Mucosa of descending colon (tissue), 3 donors: ENCODE data around the gene MCAT. TPM values are rescaled to one million over a fixed set of nuclear protein-coding genes. Genes with fewer than 3 reads are reported as not detected.

Source experiments
- ATAC-seq: fragments of 200-7000 bp; cut with Tn5 transposase; one replicate; pipeline ENCODE4 v1.9.1; 2020; ENCODE audit warnings: mild to moderate bottlenecking, moderate library complexity
- DNase-seq, 3 donors: peaks; one replicate each; pipeline ENCODE4 v3.0.0-alpha.2; 2020
- H3K36me3 ChIP-seq: fragments of 200-600 bp; one replicate; pipeline ENCODE4 v1.8.0; 2021; ENCODE audit warnings: low read depth, mild to moderate bottlenecking
- H3K4me1 ChIP-seq: fragments of 200-600 bp; one replicate; pipeline ENCODE4 v1.8.0; 2021; ENCODE audit warnings: low read depth, mild to moderate bottlenecking
- H3K4me3 ChIP-seq: fragments of 200-600 bp; one replicate; pipeline ENCODE4 v1.8.0; 2021; ENCODE audit warnings: mild to moderate bottlenecking
- H3K9me3 ChIP-seq: fragments of 200-600 bp; one replicate; pipeline ENCODE4 v1.8.0; 2021; ENCODE audit warnings: mild to moderate bottlenecking
- CTCF ChIP-seq: fragments of 200-600 bp; IDR thresholded peaks from one replicate; pipeline ENCODE4 v1.8.0; 2022; ENCODE audit warnings: antibody characterized with exemption, mild to moderate bottlenecking
- intact Hi-C, 2 donors: fragments of 100-400 bp; cut with DNase I in 1 of 2; cut with micrococcal nuclease in 1 of 2; formaldehyde crosslinking; loops; one replicate each; pipeline versions ENCODE4 v1.11.0 to v1.11.1; 2022; cut with DNase I, micrococcal nuclease
- total RNA-seq, 3 donors: library from RNA; stranded (reverse); fragmentation: NEBNext Ultra II Directional in 2 of 3; extraction: Animal tissue kit (Norgen Biotek cat#: 25700) in 2 of 3; gene quantifications; one replicate each; pipeline versions ENCODE4 v1.2.1 to v1.2.4, GENCODE V29; 2021 to 2023
- donor health status: DM: no; HTN: no; CAD: no; lungs with moderate emphysema.
- donor health status: DM: no; HTN: no; CAD: no.
- donor health status: DM: no; HTN: yes; CAD: no.

The MCAT gene
- total RNA-seq, 3 donors from 2014 or later: 16.1 to 18.8 (median 17.0) TPM

DNA sequence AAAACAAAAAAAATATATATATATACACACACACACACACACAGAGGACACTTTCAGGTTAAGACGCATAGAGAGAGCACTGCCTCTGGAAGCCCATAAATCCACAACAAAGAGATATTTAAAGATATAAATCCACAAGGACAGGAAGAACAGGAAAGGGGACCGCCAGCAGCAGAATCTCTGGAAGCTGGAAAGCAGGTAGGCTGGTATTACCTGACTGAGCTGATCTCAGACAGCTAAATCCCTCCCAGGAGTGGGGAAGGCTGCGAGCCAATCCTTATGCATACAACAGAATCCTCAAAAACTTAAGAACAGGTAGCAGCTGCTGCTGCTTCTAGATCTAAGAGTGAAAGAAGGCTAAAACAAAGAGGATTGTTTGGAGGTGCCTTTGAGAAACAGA, 1.8 kb upstream of the MCAT start:
- DNase-seq (no peak), ATAC-seq (no peak)
- H3K4me1 ChIP-seq: peaks cover 16% of the 10 kb centered on the region
- no peaks in the 10 kb centered on the region for H3K9me3 ChIP-seq
- no peak for TF ChIP-seq CTCF
- intact Hi-C loops: no loop called here
- H3K4me3 ChIP-seq: no peak overlapping the region
- H3K36me3 ChIP-seq: no peaks in the 10 kb centered on the region

- intact Hi-C loops: no loop called here
- Histone ChIP-seq H3K36me3 (peaks cover 3% of the 10 kb centered on the region), H3K4me3 (no peak overlapping the region), H3K9me3 (no peaks in the 10 kb centered on the region), H3K4me1 (peaks cover 5% of the 10 kb centered on the region)
- ATAC-seq (no peak), DNase-seq (no peak)
- TF ChIP-seq CTCF: no peak
Observed at GRCh38 chr22:43136801-43137200, 6.4 kb downstream of the MCAT start.

GRCh38 chr22:43136255-43136654, 6.9 kb downstream of the MCAT start:
- intact Hi-C loops: no loop called here
- DNase-seq (peak in 1 of 3 donors; percentile 56), ATAC-seq (peak; percentile 63)
- Histone ChIP-seq H3K36me3 (peaks cover 3% of the 10 kb centered on the region), H3K9me3 (no peaks in the 10 kb centered on the region), H3K4me1 (peaks cover 2% of the 10 kb centered on the region), H3K4me3 (no peak overlapping the region)
- peak; percentile 31 for TF ChIP-seq CTCF

DNA sequence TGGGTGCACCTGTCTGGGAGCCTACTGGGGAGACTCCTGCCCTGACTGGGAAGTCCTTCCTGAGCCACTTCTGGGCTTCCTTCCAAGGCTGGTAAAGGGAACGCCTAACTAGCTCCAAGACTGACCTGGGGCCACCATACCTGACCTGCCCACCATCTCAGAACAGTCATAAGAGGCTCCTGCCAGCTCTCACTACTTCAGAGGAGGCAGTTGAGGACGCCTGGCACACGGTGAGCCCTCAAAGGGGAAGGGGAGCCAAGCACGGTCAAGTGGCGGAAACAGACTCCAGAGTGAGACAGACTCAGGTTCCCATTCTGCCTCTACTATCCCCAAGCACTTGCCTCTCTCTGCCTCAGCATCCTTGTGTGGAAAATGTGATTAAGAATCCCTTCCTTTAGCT, 7.6 kb downstream of the MCAT start:
- TF ChIP-seq CTCF: no peak
- no peak overlapping the region for H3K4me3 ChIP-seq
- H3K9me3 ChIP-seq: no peaks in the 10 kb centered on the region
- H3K36me3 ChIP-seq: peaks cover 3% of the 10 kb centered on the region
- ATAC-seq (peak; percentile 45), DNase-seq (no peak)
- peaks cover 2% of the 10 kb centered on the region for H3K4me1 ChIP-seq
- intact Hi-C loops: no loop called here

- Histone ChIP-seq H3K36me3 (peaks cover 3% of the 10 kb centered on the region), H3K4me1 (peaks cover 6% of the 10 kb centered on the region), H3K4me3 (no peak overlapping the region), H3K9me3 (no peaks in the 10 kb centered on the region)
- no peak for TF ChIP-seq CTCF
- DNase-seq (no peak), ATAC-seq (no peak)
- intact Hi-C loops: no loop called here
Observed at GRCh38 chr22:43134553-43134952, 8.6 kb downstream of the MCAT start.

DNA sequence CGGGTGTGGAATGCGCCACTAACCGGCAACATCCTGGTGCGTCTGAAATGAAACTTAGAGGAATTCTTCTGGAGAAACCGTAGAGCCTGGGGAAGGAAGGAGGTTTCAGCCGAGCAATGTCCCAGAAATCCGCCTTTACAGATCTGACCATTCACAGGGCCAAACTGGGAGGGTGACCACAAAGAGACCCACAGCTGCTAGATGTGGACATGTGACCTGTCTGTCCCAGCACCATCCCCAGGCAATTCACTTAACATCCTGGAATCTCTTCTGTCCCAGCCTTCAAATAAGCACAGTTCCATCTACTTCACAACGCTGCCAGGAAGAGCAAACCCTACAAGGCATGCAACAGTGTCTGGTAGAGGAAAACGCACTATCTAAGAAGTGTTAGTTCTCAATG, 9.8 kb downstream of the MCAT start:
- peaks cover 17% of the 10 kb centered on the region for H3K4me1 ChIP-seq
- ATAC-seq (no peak), DNase-seq (no peak)
- no peak overlapping the region for H3K4me3 ChIP-seq
- intact Hi-C loops: no loop called here
- no peaks in the 10 kb centered on the region for H3K9me3 ChIP-seq
- no peak for TF ChIP-seq CTCF
- H3K36me3 ChIP-seq: no peaks in the 10 kb centered on the region
